Measurements from ENCODE around the gene SMTN. TPM values are rescaled to one million over a fixed set of nuclear protein-coding genes. Genes with fewer than 3 reads are reported as not detected.

The SMTN gene
- total RNA-seq, 1 experiment from 2014 or later = 68.8 TPM

GRCh38 chr22:31044262-31044861 lies 36.8 kb upstream of the SMTN start:
- H3K4me2 ChIP-seq = no peak overlapping the region
- H3K79me2 ChIP-seq (ENCODE audit: low read depth) = no peaks in the 10 kb centered on the region
- 0 out of 2 replicates have a peak, but pooled peaks cover 6% of the 10 kb centered on the region for H3K27me3 ChIP-seq (ENCODE audit: insufficient read depth, low read depth)
- H3K36me3 ChIP-seq (ENCODE audit: low read depth) = no peaks in the 10 kb centered on the region
- no peak overlapping the region for H2AFZ ChIP-seq
- H4K20me1 ChIP-seq (ENCODE audit: insufficient read depth) = no peaks in the 10 kb centered on the region
- POLR2A ChIA-PET (ENCODE audit: unreplicated experiment) = no interaction called here
- H3K9me2 ChIP-seq (ENCODE audit: insufficient read depth) = no peaks in the 10 kb centered on the region
- no peaks in the 10 kb centered on the region for H3F3A ChIP-seq (ENCODE audit: insufficient read depth, low read depth)
- intact Hi-C loops (cut with micrococcal nuclease; ENCODE audit: unreplicated experiment) = no loop called here
- no peak for DNase-seq
- CTCF ChIA-PET = no interaction called here
- no peaks in the 10 kb centered on the region for H3K9me3 ChIP-seq (ENCODE audit: insufficient read depth, low read depth)
- no peaks in the 10 kb centered on the region for H3K4me1 ChIP-seq (replicated peaks; ENCODE audit: insufficient read depth)
- no TSS peak for BruUV-seq (replicated peaks)
- no peak overlapping the region for H3K27ac ChIP-seq
- no peak for TF ChIP-seq EZH2 (IDR thresholded peaks at IDR 0.05; ENCODE audit: low read depth)
- TF ChIP-seq, protein P1, sequence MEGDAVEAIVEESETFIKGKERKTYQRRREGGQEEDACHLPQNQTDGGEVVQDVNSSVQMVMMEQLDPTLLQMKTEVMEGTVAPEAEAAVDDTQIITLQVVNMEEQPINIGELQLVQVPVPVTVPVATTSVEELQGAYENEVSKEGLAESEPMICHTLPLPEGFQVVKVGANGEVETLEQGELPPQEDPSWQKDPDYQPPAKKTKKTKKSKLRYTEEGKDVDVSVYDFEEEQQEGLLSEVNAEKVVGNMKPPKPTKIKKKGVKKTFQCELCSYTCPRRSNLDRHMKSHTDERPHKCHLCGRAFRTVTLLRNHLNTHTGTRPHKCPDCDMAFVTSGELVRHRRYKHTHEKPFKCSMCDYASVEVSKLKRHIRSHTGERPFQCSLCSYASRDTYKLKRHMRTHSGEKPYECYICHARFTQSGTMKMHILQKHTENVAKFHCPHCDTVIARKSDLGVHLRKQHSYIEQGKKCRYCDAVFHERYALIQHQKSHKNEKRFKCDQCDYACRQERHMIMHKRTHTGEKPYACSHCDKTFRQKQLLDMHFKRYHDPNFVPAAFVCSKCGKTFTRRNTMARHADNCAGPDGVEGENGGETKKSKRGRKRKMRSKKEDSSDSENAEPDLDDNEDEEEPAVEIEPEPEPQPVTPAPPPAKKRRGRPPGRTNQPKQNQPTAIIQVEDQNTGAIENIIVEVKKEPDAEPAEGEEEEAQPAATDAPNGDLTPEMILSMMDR (conservative IDR thresholded peaks at IDR 0.05) = no peak
- no peak overlapping the region for H3K4me3 ChIP-seq

DNA sequence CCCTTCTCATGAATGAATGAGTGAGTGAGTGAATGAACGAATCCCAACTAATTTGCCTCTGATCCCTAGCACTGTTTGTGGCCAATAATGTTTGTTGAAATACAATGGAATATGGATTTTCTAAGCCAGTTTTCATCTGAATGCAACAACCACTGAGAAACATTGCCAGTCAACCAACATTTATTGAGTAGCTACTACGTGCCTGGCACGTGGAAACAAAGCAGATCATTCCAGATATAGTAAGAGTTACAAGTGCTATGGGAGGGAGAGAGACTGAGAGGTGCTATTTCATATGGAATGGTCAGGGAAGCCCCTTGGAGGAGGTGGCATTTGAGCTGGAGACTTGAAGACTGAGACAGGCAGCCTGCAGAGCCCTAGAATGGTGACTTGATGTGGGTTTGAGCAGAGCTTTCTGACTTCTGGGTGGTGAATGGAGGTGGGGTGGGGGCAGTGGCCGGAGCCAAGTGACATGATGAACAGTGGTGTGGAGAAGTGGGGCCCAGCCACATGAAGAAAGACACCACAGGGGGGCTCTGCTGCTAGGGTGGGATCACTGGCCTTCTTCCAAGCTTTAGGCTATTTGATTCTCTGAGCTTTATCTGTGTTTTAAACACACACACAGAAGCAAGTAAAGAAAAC lies 35.1 kb upstream of the SMTN start:
- POLR2A ChIA-PET (ENCODE audit: unreplicated experiment) = no interaction called here
- no peaks in the 10 kb centered on the region for H3F3A ChIP-seq (ENCODE audit: insufficient read depth, low read depth)
- TF ChIP-seq, protein P1 (conservative IDR thresholded peaks at IDR 0.05) = no peak
- no peak for TF ChIP-seq EZH2 (IDR thresholded peaks at IDR 0.05; ENCODE audit: low read depth)
- H3K27me3 ChIP-seq (ENCODE audit: insufficient read depth, low read depth) = 0 out of 2 replicates have a peak, but pooled peaks cover 6% of the 10 kb centered on the region
- H3K9me2 ChIP-seq (ENCODE audit: insufficient read depth) = no peaks in the 10 kb centered on the region
- no peaks in the 10 kb centered on the region for H3K36me3 ChIP-seq (ENCODE audit: low read depth)
- BruUV-seq (replicated peaks) = no TSS peak
- no peaks in the 10 kb centered on the region for H3K9me3 ChIP-seq (ENCODE audit: insufficient read depth, low read depth)
- no peaks in the 10 kb centered on the region for H4K20me1 ChIP-seq (ENCODE audit: insufficient read depth)
- no peak overlapping the region for H3K4me2 ChIP-seq
- H3K4me1 ChIP-seq (replicated peaks; ENCODE audit: insufficient read depth) = no peaks in the 10 kb centered on the region
- intact Hi-C loops (cut with micrococcal nuclease; ENCODE audit: unreplicated experiment) = no loop called here
- H3K79me2 ChIP-seq (ENCODE audit: low read depth) = no peaks in the 10 kb centered on the region
- no peak overlapping the region for H3K4me3 ChIP-seq
- H3K27ac ChIP-seq = no peak overlapping the region
- CTCF ChIA-PET = no interaction called here
- H2AFZ ChIP-seq = no peak overlapping the region
- DNase-seq = no peak

- Histone ChIP-seq H3K9me3 (ENCODE audit: insufficient read depth, low read depth) (no peaks in the 10 kb centered on the region), H3K36me3 (ENCODE audit: low read depth) (no peaks in the 10 kb centered on the region), H3K9me2 (ENCODE audit: insufficient read depth) (no peaks in the 10 kb centered on the region), H3K79me2 (ENCODE audit: low read depth) (no peaks in the 10 kb centered on the region), H4K20me1 (ENCODE audit: insufficient read depth) (no peaks in the 10 kb centered on the region), H3F3A (ENCODE audit: insufficient read depth, low read depth) (no peaks in the 10 kb centered on the region), H3K4me3 (no peak overlapping the region), H3K27me3 (ENCODE audit: insufficient read depth, low read depth) (0 out of 2 replicates have a peak, but pooled peaks cover 6% of the 10 kb centered on the region), H2AFZ (no peak overlapping the region), H3K4me1 (replicated peaks; ENCODE audit: insufficient read depth) (no peaks in the 10 kb centered on the region), H3K27ac (no peak overlapping the region), H3K4me2 (no peak overlapping the region)
- BruUV-seq (replicated peaks) = no TSS peak
- no peak for DNase-seq
- TF ChIP-seq EZH2 (IDR thresholded peaks at IDR 0.05; ENCODE audit: low read depth) = no peak
- intact Hi-C loops (cut with micrococcal nuclease; ENCODE audit: unreplicated experiment) = no loop called here
- ChIA-PET CTCF (interaction anchor here (0.5 kb wide), 1 partner anchor 8 kb away, joined by 9 read pairs; no protein-coding TSS in a partner anchor), POLR2A (ENCODE audit: unreplicated experiment) (no interaction called here)
Measured at GRCh38 chr22:31046539-31047226, 34.4 kb upstream of the SMTN start.
